SK-N-SH (cell line): ENCODE results near the gene CEP152. TPM values are rescaled to one million over a fixed set of nuclear protein-coding genes. Genes with fewer than 3 reads are reported as not detected.

Source experiments
- CTCF ChIA-PET: fragments of 300-600, 350-600 bp; formaldehyde crosslinking; extraction: SDS; loops from one replicate; lab custom pipeline; 2021; lab: Yijun Ruan, JAX
- POLR2A ChIA-PET: fragments of 350-600 bp; sonication (Branson Sonifier 250); formaldehyde crosslinking; extraction: SDS; loops from one replicate; lab custom pipeline; 2020; ENCODE audit warnings: antibody characterized with exemption, inconsistent platforms; lab: Yijun Ruan, JAX
- DNase-seq: peaks from one replicate; pipeline ENCODE4 v3.0.0; 2012
- H2AFZ ChIP-seq: fragments of 200-600 bp; sonication (generic); 2 replicates; pipeline ENCODE4 v1.8.1; 2016; ENCODE audit warnings: antibody characterized with exemption, mild to moderate bottlenecking, low read depth
- H3F3A ChIP-seq: fragments of 200-600 bp; sonication (generic); replicated peaks from 2 replicates; pipeline ENCODE3; 2016; ENCODE audit warnings: antibody characterized with exemption, mild to moderate bottlenecking; ENCODE audit not compliant: insufficient read depth
- H3K27ac ChIP-seq, 2 experiments: fragments of 200-500 bp in 1 of 2; fragments of 200-600 bp in 1 of 2; sonication (Bioruptor generic) in 1 of 2; sonication (generic), shearing (Covaris generic) in 1 of 2; 2 replicates each; pipeline versions ENCODE4 v1.5.1 to v1.6.1; 2014 to 2016; ENCODE audit warnings: low read depth in 2 of 2, inconsistent platforms in 1 of 2, low read length in 1 of 2, mild to moderate bottlenecking in 1 of 2, mixed read lengths in 1 of 2
- H3K27me3 ChIP-seq: fragments of 200-600 bp; sonication (generic), shearing (Covaris generic); 2 replicates; pipeline ENCODE4 v1.6.1; 2016; ENCODE audit warnings: mixed run types; ENCODE audit not compliant: insufficient read depth
- H3K36me3 ChIP-seq, 2 experiments: fragments of 200-500 bp in 1 of 2; fragments of 200-600 bp in 1 of 2; sonication (Bioruptor generic) in 1 of 2; sonication (generic) in 1 of 2; replicated peaks in 1 of 2; 2 replicates each; pipeline versions ENCODE3 to v1.5.1; 2014 to 2016; ENCODE audit warnings: low read length in 1 of 2, mild to moderate bottlenecking in 1 of 2; ENCODE audit not compliant: insufficient read depth in 2 of 2, control insufficient read depth in 1 of 2
- H3K4me1 ChIP-seq, 2 experiments: fragments of 200-500 bp in 1 of 2; fragments of 200-600 bp in 1 of 2; sonication (Bioruptor generic) in 1 of 2; sonication (generic), shearing (Covaris generic) in 1 of 2; 2 replicates each; pipeline versions ENCODE4 v1.5.1 to v1.6.1; 2014 to 2016; ENCODE audit warnings: low read depth in 1 of 2, low read length in 1 of 2, mixed run types in 1 of 2; ENCODE audit not compliant: insufficient read depth in 2 of 2, control insufficient read depth in 1 of 2
- H3K4me2 ChIP-seq: fragments of 200-600 bp; sonication (generic), shearing (Covaris generic); 2 replicates; pipeline ENCODE4 v1.6.1; 2017; ENCODE audit warnings: mixed run types
- H3K4me3 ChIP-seq, 2 experiments: fragments of 200-500 bp in 1 of 2; fragments of 200-600 bp in 1 of 2; sonication (Bioruptor generic) in 1 of 2; sonication (generic), shearing (Covaris generic) in 1 of 2; 2 replicates each; pipeline versions ENCODE4 v1.5.1 to v1.8.1; 2014 to 2016; ENCODE audit warnings: low read depth in 2 of 2, inconsistent platforms in 1 of 2, low read length in 1 of 2, mild to moderate bottlenecking in 1 of 2, mixed read lengths in 1 of 2, moderate library complexity in 1 of 2
- H3K79me2 ChIP-seq: fragments of 200-600 bp; sonication (generic); 2 replicates; pipeline ENCODE4 v1.8.1; 2017; ENCODE audit warnings: mild to moderate bottlenecking; ENCODE audit not compliant: insufficient read depth
- H3K9ac ChIP-seq: fragments of 200-600 bp; sonication (generic); 2 replicates; pipeline ENCODE4 v1.6.1; 2017; ENCODE audit warnings: mixed run types
- H3K9me2 ChIP-seq: fragments of 200-600 bp; sonication (generic); 2 replicates; pipeline ENCODE4 v1.6.1; 2017; ENCODE audit warnings: mixed run types
- H3K9me3 ChIP-seq: fragments of 200-600 bp; sonication (generic); 2 replicates; pipeline ENCODE4 v1.6.1; 2017; ENCODE audit warnings: mixed run types, mild to moderate bottlenecking, moderate library complexity
- H4K20me1 ChIP-seq: fragments of 200-600 bp; sonication (generic); 2 replicates; pipeline ENCODE4 v1.6.1; 2017; ENCODE audit warnings: mild to moderate bottlenecking, mixed run types; ENCODE audit not compliant: insufficient read depth
- CTCF ChIP-seq: fragments of 200-600 bp; sonication (generic); IDR thresholded peaks from 2 replicates; pipeline ENCODE4 v1.6.1; 2017; ENCODE audit warnings: antibody characterized with exemption, mild to moderate bottlenecking, moderate library complexity
- ELF1 ChIP-seq: IDR thresholded peaks from 2 replicates; pipeline ENCODE4 v1.4.0; 2012
- EP300 ChIP-seq, 2 experiments: IDR thresholded peaks; 2 replicates each; pipeline versions ENCODE4 v1.4.0 to v1.6.1; 2012; ENCODE audit warnings: borderline replicate concordance in 1 of 2, low read depth in 1 of 2, low read length in 1 of 2
- FOXM1 ChIP-seq: IDR thresholded peaks from 2 replicates; pipeline ENCODE4 v1.4.0; 2012; ENCODE audit warnings: low read depth, mild to moderate bottlenecking
- MEF2A ChIP-seq: IDR thresholded peaks from 2 replicates; pipeline ENCODE4 v1.4.0; 2012; ENCODE audit warnings: low read depth, borderline replicate concordance
- PBX3 ChIP-seq: IDR thresholded peaks from 2 replicates; pipeline ENCODE4; 2012
- POLR2AphosphoS5 ChIP-seq: IDR thresholded peaks from 2 replicates; pipeline ENCODE4 v1.6.1; 2012; ENCODE audit warnings: low read depth, low read length
- RAD21 ChIP-seq: IDR thresholded peaks from 2 replicates; pipeline ENCODE4 v1.6.1; 2012; ENCODE audit warnings: mild to moderate bottlenecking, low read length
- TAF1 ChIP-seq: IDR thresholded peaks from 2 replicates; pipeline ENCODE4 v1.6.1; 2012; ENCODE audit warnings: low read depth, mild to moderate bottlenecking, low read length, moderate library complexity, borderline replicate concordance
- TCF12 ChIP-seq: IDR thresholded peaks from 2 replicates; pipeline ENCODE4 v1.4.0; 2012
- USF1 ChIP-seq: IDR thresholded peaks from 2 replicates; pipeline ENCODE4 v1.4.0; 2012; ENCODE audit warnings: low read depth, borderline replicate concordance
- USF2 ChIP-seq: fragments of 150-350 bp; IDR thresholded peaks from 2 replicates; pipeline ENCODE4 v1.6.1; 2017; ENCODE audit warnings: antibody characterized with exemption, low read length, low read depth, borderline replicate concordance
- YY1 ChIP-seq: IDR thresholded peaks from 2 replicates; pipeline ENCODE4 v1.4.0; 2012; ENCODE audit warnings: low read depth, mild to moderate bottlenecking
- WGBS: methylation state at CpG from one replicate; pipeline ENCODE4 v1.1.6; 2017; ENCODE audit warnings: low lambda C conversion rate; 5-methylcytosine and 5-hydroxymethylcytosine counted together
- polyA plus RNA-seq, 3 experiments: library from polyadenylated mRNA; depleted of rRNA; stranded (reverse); fragments of >200 nt; gene quantifications; 2 replicates each; pipeline ENCODE4 v1.2.3, GENCODE V29; 2012

The CEP152 gene
- polyA plus RNA-seq, 1 of the 3 experiments (the other 2 are of a cell fraction), result 0.71 TPM

- TF ChIP-seq CTCF (no peak), FOXM1 (no peak)
Measured at GRCh38 chr15:48785712-48786111, 25.2 kb downstream of the CEP152 start (continued).

- Histone ChIP-seq H2AFZ (no peak overlapping the region), H3K9me2 (no peaks in the 10 kb centered on the region), H3K4me3 (no peak overlapping the region), H3K4me1 (no peaks in the 10 kb centered on the region), H4K20me1 (no peaks in the 10 kb centered on the region), H3K79me2 (no peaks in the 10 kb centered on the region), H3K4me2 (no peak overlapping the region), H3F3A (peaks cover 18% of the 10 kb centered on the region), H3K36me3 (peaks cover 58 to 79% of the 10 kb centered on the region in 2 experiments), H3K9me3 (no peaks in the 10 kb centered on the region), H3K27me3 (no peaks in the 10 kb centered on the region), H3K27ac (no peak overlapping the region), H3K9ac (no peak overlapping the region)
- ChIA-PET POLR2A (no interaction called here), CTCF (interaction anchor here (1.1 kb wide), 1 partner anchor 16 kb away, joined by 3 read pairs; no protein-coding TSS in a partner anchor)
- TF ChIP-seq POLR2AphosphoS5, result no peak
- no peak for TF ChIP-seq USF1
- WGBS, result 98% methylated on average over 3 of the region's 3 CpGs
- DNase-seq, result no peak
Measured at GRCh38 chr15:48785195-48785594, 25.7 kb downstream of the CEP152 start.

DNA sequence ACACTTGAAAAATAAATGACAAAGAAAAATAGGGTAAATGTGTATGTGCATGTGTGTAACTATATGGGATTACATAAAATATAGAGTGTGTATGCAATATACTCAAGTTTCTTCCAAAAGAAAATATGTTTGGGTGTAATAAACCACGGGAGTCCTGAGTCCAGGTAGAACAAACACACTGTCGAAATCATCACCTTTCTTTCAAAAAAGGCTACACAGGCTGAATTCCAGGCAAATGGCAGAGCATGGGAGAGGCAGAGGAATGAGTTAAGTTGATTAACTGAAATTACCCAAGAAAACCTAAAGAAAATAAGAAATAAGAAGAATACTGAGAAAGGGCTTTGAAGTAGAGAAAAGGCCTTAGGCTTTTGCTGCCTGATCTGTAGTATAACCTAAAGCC, 26.1 kb downstream of the CEP152 start:
- DNase-seq, result no peak
- Histone ChIP-seq H4K20me1 (no peaks in the 10 kb centered on the region), H3K9ac (no peak overlapping the region), H3K9me3 (no peaks in the 10 kb centered on the region), H3K4me3 (no peak overlapping the region), H3K4me2 (no peak overlapping the region), H2AFZ (no peak overlapping the region), H3K4me1 (no peaks in the 10 kb centered on the region), H3F3A (peaks cover 18% of the 10 kb centered on the region), H3K9me2 (no peaks in the 10 kb centered on the region), H3K79me2 (no peaks in the 10 kb centered on the region), H3K36me3 (peaks cover 55 to 81% of the 10 kb centered on the region in 2 experiments), H3K27ac (no peak overlapping the region), H3K27me3 (no peaks in the 10 kb centered on the region)
- TF ChIP-seq PBX3, result no peak
- no peak for TF ChIP-seq CTCF
- TF ChIP-seq POLR2AphosphoS5, result no peak
- TF ChIP-seq EP300 (IDR thresholded peaks at IDR 0.05; ENCODE audit: borderline replicate concordance in 1 of 2, low read depth in 1 of 2, low read length in 1 of 2), result no peak
- TF ChIP-seq YY1, result no peak
- no peak for TF ChIP-seq TAF1
- no peak for TF ChIP-seq USF2
- TF ChIP-seq TCF12, result no peak
- no peak for TF ChIP-seq RAD21
- TF ChIP-seq MEF2A, result no peak
- no peak for TF ChIP-seq ELF1
- CTCF ChIA-PET, result no interaction called here
- 98% methylated on average over 2 of the region's 2 CpGs for WGBS
- POLR2A ChIA-PET, result no interaction called here
